ENCODE measurements around the gene SDK1. TPM values are rescaled to one million over a fixed set of nuclear protein-coding genes. Genes with fewer than 3 reads are reported as not detected.

Gene SDK1
- polyA plus RNA-seq, 4 donors, result 0.27 to 5.0 (median 2.1) TPM; not detected in 1

DNA sequence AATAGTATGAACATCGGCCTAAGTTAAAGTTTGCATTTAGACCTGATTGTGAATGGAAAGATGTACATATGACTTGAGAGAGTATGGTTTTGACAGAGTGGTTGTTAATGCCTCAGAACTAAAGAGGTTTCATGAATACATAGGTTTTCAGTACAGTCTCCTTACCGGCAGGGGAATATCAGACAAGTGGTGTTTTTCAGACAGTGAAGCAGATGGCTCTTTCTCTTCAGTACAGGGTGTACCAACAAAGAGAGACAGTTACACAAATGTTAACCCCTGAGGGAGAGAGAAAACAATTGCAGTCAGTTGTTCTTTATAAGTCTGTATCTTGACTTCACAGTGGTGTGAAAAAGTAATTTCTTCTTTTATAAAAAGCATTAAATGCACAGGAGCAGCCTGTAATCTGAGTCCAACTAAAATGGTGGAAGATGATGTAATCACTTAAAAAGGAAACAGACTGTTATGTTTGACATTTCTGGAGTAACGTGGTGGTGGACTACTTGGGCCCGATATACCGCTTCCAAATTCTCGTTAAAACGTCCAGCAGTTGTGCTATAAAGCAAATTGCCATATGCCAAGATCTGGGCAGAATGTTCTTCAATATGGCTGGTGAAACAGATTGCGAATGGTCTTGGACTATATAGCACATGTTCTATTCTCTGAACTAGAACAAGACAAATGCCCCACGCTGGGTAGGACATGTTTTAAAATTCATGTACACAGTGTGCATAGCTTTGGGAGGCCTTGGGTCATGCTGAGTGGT, 69.2 kb downstream of the SDK1 start:
- FAIRE-seq (no peak), DNase-seq (no peak)
- Histone ChIP-seq H3K27ac (ENCODE audit: low read depth in 1 of 3, low read length in 2 of 3) (no peak overlapping the region), H3K4me1 (ENCODE audit: control insufficient read depth in 3 of 3, insufficient read depth in 2 of 3, low read depth in 1 of 3, low read length in 2 of 3) (no peaks in the 10 kb centered on the region), H3K9me3 (ENCODE audit: control insufficient read depth in 2 of 2, insufficient read depth in 1 of 2, low read depth in 1 of 2, low read length in 1 of 2) (no peaks in the 10 kb centered on the region), H3K27me3 (ENCODE audit: control insufficient read depth in 3 of 3, insufficient read depth in 3 of 3, low read length in 3 of 3) (no peaks in the 10 kb centered on the region), H3K4me3 (ENCODE audit: low read depth in 1 of 3, low read length in 3 of 3) (no peak overlapping the region), H3K36me3 (ENCODE audit: control insufficient read depth in 3 of 3, insufficient read depth in 2 of 3, low read depth in 1 of 3, low read length in 3 of 3) (no peaks in the 10 kb centered on the region)
- WGBS, 3 donors, result 81 to 84% (median 82%) methylated on average over 9 of the region's 9 CpGs

- Histone ChIP-seq H3K4me3 (ENCODE audit: low read depth in 1 of 3, low read length in 3 of 3) (no peak overlapping the region), H3K4me1 (ENCODE audit: control insufficient read depth in 3 of 3, insufficient read depth in 2 of 3, low read depth in 1 of 3, low read length in 2 of 3) (no peaks in the 10 kb centered on the region), H3K27ac (ENCODE audit: low read depth in 1 of 3, low read length in 2 of 3) (no peak overlapping the region), H3K9me3 (ENCODE audit: control insufficient read depth in 2 of 2, insufficient read depth in 1 of 2, low read depth in 1 of 2, low read length in 1 of 2) (no peaks in the 10 kb centered on the region), H3K36me3 (ENCODE audit: control insufficient read depth in 3 of 3, insufficient read depth in 2 of 3, low read depth in 1 of 3, low read length in 3 of 3) (no peaks in the 10 kb centered on the region), H3K27me3 (ENCODE audit: control insufficient read depth in 3 of 3, insufficient read depth in 3 of 3, low read length in 3 of 3) (no peaks in the 10 kb centered on the region)
- FAIRE-seq (no peak), DNase-seq (no peak)
- WGBS, 3 donors, result 89 to 94% (median 91%) methylated on average over 7 of the region's 7 CpGs
Measured at GRCh38 chr7:3370921-3371320, 69.9 kb downstream of the SDK1 start.

GRCh38 chr7:3371601-3372000, 70.5 kb downstream of the SDK1 start:
- DNase-seq (no peak), FAIRE-seq (no peak)
- Histone ChIP-seq H3K27me3 (ENCODE audit: control insufficient read depth in 3 of 3, insufficient read depth in 3 of 3, low read length in 3 of 3) (no peaks in the 10 kb centered on the region), H3K36me3 (ENCODE audit: control insufficient read depth in 3 of 3, insufficient read depth in 2 of 3, low read depth in 1 of 3, low read length in 3 of 3) (no peaks in the 10 kb centered on the region), H3K27ac (ENCODE audit: low read depth in 1 of 3, low read length in 2 of 3) (no peak overlapping the region), H3K4me1 (ENCODE audit: control insufficient read depth in 3 of 3, insufficient read depth in 2 of 3, low read depth in 1 of 3, low read length in 2 of 3) (no peaks in the 10 kb centered on the region), H3K9me3 (ENCODE audit: control insufficient read depth in 2 of 2, insufficient read depth in 1 of 2, low read depth in 1 of 2, low read length in 1 of 2) (no peaks in the 10 kb centered on the region), H3K4me3 (ENCODE audit: low read depth in 1 of 3, low read length in 3 of 3) (no peak overlapping the region)
- 50 to 74% (median 52%) methylated on average over 4 of the region's 4 CpGs for WGBS, 3 donors

GRCh38 chr7:3374239-3374638, 73.2 kb downstream of the SDK1 start:
- no peak for FAIRE-seq
- 32 to 67% (median 38%) methylated on average over 2 of the region's 2 CpGs for WGBS, 3 donors
- H3K9me3 ChIP-seq (ENCODE audit: control insufficient read depth in 2 of 2, insufficient read depth in 1 of 2, low read depth in 1 of 2, low read length in 1 of 2), result no peaks in the 10 kb centered on the region
- no peaks in the 10 kb centered on the region for H3K36me3 ChIP-seq (ENCODE audit: control insufficient read depth in 3 of 3, insufficient read depth in 2 of 3, low read depth in 1 of 3, low read length in 3 of 3)
- H3K4me3 ChIP-seq (ENCODE audit: low read depth in 1 of 3, low read length in 3 of 3), result no peak overlapping the region
- no peaks in the 10 kb centered on the region for H3K27me3 ChIP-seq (ENCODE audit: control insufficient read depth in 3 of 3, insufficient read depth in 3 of 3, low read length in 3 of 3)
- DNase-seq, result no peak
- no peak overlapping the region for H3K27ac ChIP-seq (ENCODE audit: low read depth in 1 of 3, low read length in 2 of 3)
- H3K4me1 ChIP-seq (ENCODE audit: control insufficient read depth in 3 of 3, insufficient read depth in 2 of 3, low read depth in 1 of 3, low read length in 2 of 3), result no peaks in the 10 kb centered on the region

DNA sequence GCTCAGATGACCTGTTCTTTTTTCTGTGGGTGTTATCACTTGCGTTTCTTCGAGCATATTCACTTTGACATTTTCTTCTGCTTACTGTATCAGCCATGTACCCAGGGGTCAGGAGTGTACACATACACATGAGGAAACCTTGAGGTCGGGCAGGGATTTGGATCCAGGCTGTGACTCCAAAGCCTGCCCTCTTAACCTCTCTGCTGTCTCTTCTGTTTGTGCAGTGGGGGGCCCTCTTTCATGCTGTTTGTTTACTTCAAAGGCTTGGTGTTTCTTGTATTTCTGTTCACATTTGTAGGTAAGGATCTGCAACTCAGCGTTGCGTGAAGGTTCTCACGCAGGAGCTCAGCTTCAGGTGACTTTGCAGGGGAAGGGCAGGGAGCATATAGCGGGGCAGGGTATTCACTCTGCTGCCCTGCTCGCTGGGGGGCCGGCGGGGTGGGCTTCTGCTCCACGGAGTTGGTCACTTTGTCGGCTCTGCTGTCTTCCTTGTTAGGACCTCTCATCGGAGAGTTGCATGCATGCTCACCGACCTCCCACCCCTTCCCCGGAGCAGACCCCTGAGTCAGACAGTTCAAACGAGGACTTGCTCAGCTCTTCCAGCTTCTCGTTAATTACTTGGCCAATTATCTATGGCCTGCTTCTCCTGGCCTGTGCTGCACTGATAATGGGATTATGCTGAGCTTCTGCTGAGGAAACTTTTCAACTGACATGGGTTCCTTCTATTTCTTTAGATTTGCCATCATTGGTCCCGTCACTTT, 77.5 kb downstream of the SDK1 start:
- no peak for FAIRE-seq
- 77 to 85% (median 82%) methylated on average over 18 of the region's 18 CpGs for WGBS, 3 donors

GRCh38 chr7:3380034-3380433, 79.0 kb downstream of the SDK1 start:
- H3K36me3 ChIP-seq (ENCODE audit: control insufficient read depth in 3 of 3, insufficient read depth in 2 of 3, low read depth in 1 of 3, low read length in 3 of 3), result no peaks in the 10 kb centered on the region
- WGBS, 3 donors, result 63 to 68% (median 64%) methylated on average over 4 of the region's 4 CpGs
- DNase-seq (no peak), FAIRE-seq (no peak)
- H3K9me3 ChIP-seq (ENCODE audit: control insufficient read depth in 2 of 2, insufficient read depth in 1 of 2, low read depth in 1 of 2, low read length in 1 of 2), result no peaks in the 10 kb centered on the region
- H3K4me1 ChIP-seq (ENCODE audit: control insufficient read depth in 3 of 3, insufficient read depth in 2 of 3, low read depth in 1 of 3, low read length in 2 of 3), result no peaks in the 10 kb centered on the region
- H3K27me3 ChIP-seq (ENCODE audit: control insufficient read depth in 3 of 3, insufficient read depth in 3 of 3, low read length in 3 of 3), result no peaks in the 10 kb centered on the region
- no peak overlapping the region for H3K4me3 ChIP-seq (ENCODE audit: low read depth in 1 of 3, low read length in 3 of 3)
- no peak overlapping the region for H3K27ac ChIP-seq (ENCODE audit: low read depth in 1 of 3, low read length in 2 of 3)

More for the DNA sequence above, 77.5 kb downstream of the SDK1 start:
- no peak overlapping the region for H3K27ac ChIP-seq (ENCODE audit: low read depth in 1 of 3, low read length in 2 of 3)
- no peaks in the 10 kb centered on the region for H3K4me1 ChIP-seq (ENCODE audit: control insufficient read depth in 3 of 3, insufficient read depth in 2 of 3, low read depth in 1 of 3, low read length in 2 of 3)
- no peaks in the 10 kb centered on the region for H3K27me3 ChIP-seq (ENCODE audit: control insufficient read depth in 3 of 3, insufficient read depth in 3 of 3, low read length in 3 of 3)
- DNase-seq, result no peak
- H3K9me3 ChIP-seq (ENCODE audit: control insufficient read depth in 2 of 2, insufficient read depth in 1 of 2, low read depth in 1 of 2, low read length in 1 of 2), result no peaks in the 10 kb centered on the region
- no peaks in the 10 kb centered on the region for H3K36me3 ChIP-seq (ENCODE audit: control insufficient read depth in 3 of 3, insufficient read depth in 2 of 3, low read depth in 1 of 3, low read length in 3 of 3)
- no peak overlapping the region for H3K4me3 ChIP-seq (ENCODE audit: low read depth in 1 of 3, low read length in 3 of 3)

- Histone ChIP-seq H3K27me3 (ENCODE audit: control insufficient read depth in 3 of 3, insufficient read depth in 3 of 3, low read length in 3 of 3) (no peaks in the 10 kb centered on the region), H3K4me3 (ENCODE audit: low read depth in 1 of 3, low read length in 3 of 3) (no peak overlapping the region), H3K36me3 (ENCODE audit: control insufficient read depth in 3 of 3, insufficient read depth in 2 of 3, low read depth in 1 of 3, low read length in 3 of 3) (no peaks in the 10 kb centered on the region), H3K9me3 (ENCODE audit: control insufficient read depth in 2 of 2, insufficient read depth in 1 of 2, low read depth in 1 of 2, low read length in 1 of 2) (no peaks in the 10 kb centered on the region), H3K4me1 (ENCODE audit: control insufficient read depth in 3 of 3, insufficient read depth in 2 of 3, low read depth in 1 of 3, low read length in 2 of 3) (no peaks in the 10 kb centered on the region), H3K27ac (ENCODE audit: low read depth in 1 of 3, low read length in 2 of 3) (no peak overlapping the region)
- 57 to 72% (median 63%) methylated on average over 12 of the region's 12 CpGs for WGBS, 3 donors
- DNase-seq (peak in 1 of 2 donors; percentile 15), FAIRE-seq (no peak)
Measured at GRCh38 chr7:3380886-3381685, 80.0 kb downstream of the SDK1 start.

DNA sequence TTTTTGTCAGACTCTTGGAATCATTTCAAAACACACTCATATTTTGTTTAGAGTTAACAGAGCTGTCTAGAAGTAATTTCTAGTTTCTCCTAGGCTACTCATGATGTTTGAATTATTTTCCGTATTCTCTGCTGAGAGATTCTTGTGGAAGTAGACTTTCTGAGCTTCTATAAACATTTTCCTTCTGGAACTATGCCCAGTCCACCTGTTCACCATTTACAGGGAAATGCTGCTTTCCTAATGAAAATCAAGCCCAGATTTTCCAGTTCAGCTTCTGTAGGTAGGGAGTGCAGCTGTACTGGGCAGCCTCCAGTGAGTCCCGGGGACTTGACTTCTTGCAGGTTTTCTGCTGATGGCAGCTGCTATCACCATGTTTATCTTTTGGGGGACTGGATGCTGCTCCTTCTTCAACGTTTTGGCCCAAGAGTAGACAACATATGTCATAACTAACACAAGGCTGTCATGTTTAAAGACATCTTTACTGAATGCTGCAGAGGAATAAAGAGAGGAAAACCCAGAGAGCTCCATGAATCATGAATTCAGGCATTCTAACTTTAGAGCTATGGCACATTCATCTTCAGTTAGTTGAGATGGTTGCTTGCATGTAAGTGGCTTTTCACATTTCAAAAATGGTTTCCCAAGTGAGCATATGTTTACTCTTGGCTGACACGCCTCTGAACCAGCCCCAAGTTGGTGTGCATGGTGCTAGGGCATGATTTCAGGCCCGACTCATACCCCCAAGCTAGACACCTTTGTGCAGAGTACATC, 85.6 kb downstream of the SDK1 start:
- WGBS, 3 donors, result 50 to 58% (median 57%) methylated on average over 5 of the region's 5 CpGs
- no peak overlapping the region for H3K27ac ChIP-seq (ENCODE audit: low read depth in 1 of 3, low read length in 2 of 3)
- H3K9me3 ChIP-seq (ENCODE audit: control insufficient read depth in 2 of 2, insufficient read depth in 1 of 2, low read depth in 1 of 2, low read length in 1 of 2), result no peaks in the 10 kb centered on the region
- H3K36me3 ChIP-seq (ENCODE audit: control insufficient read depth in 3 of 3, insufficient read depth in 2 of 3, low read depth in 1 of 3, low read length in 3 of 3), result no peaks in the 10 kb centered on the region
- no peaks in the 10 kb centered on the region for H3K4me1 ChIP-seq (ENCODE audit: control insufficient read depth in 3 of 3, insufficient read depth in 2 of 3, low read depth in 1 of 3, low read length in 2 of 3)
- H3K4me3 ChIP-seq (ENCODE audit: low read depth in 1 of 3, low read length in 3 of 3), result no peak overlapping the region
- DNase-seq (no peak), FAIRE-seq (no peak)
- peaks cover 0 to 2% (median 0%) of the 10 kb centered on the region in 3 donors for H3K27me3 ChIP-seq (ENCODE audit: control insufficient read depth in 3 of 3, insufficient read depth in 3 of 3, low read length in 3 of 3)

Data from small intestine (tissue), 7 donors.